H9 (cell line): Measurements from ENCODE around the gene ATP4A. TPM values are rescaled to one million over a fixed set of nuclear protein-coding genes. Genes with fewer than 3 reads are reported as not detected.

Experiments
- DNase-seq: peaks from one replicate; pipeline ENCODE4 v3.0.0-alpha.2; 2017
- H2AFZ ChIP-seq: one replicate; pipeline ENCODE4 v1.6.1; 2013; ENCODE audit warnings: mild to moderate bottlenecking, low read length, control low read depth, moderate library complexity
- H2AK5ac ChIP-seq: 2 replicates; pipeline ENCODE4 v1.6.1; 2013; ENCODE audit warnings: low read length, control low read depth, mixed read lengths; ENCODE audit not compliant: insufficient read length
- H2BK120ac ChIP-seq: one replicate; pipeline ENCODE4 v1.6.1; 2013; ENCODE audit warnings: low read depth, mild to moderate bottlenecking, low read length, control low read depth, inconsistent platforms; ENCODE audit not compliant: poor library complexity, severe bottlenecking
- H2BK12ac ChIP-seq: 2 replicates; pipeline ENCODE4 v1.6.1; 2013; ENCODE audit warnings: low read length, control low read depth, mixed read lengths, low read depth; ENCODE audit not compliant: insufficient read length
- H2BK15ac ChIP-seq: 2 replicates; pipeline ENCODE4 v1.6.1; 2013; ENCODE audit warnings: low read depth, low read length, control low read depth
- H2BK20ac ChIP-seq: one replicate; pipeline ENCODE4 v1.6.1; 2013; ENCODE audit warnings: low read depth, mild to moderate bottlenecking, low read length, control low read depth, inconsistent platforms; ENCODE audit not compliant: poor library complexity, severe bottlenecking
- H2BK5ac ChIP-seq: 2 replicates; pipeline ENCODE4 v1.6.1; 2013; ENCODE audit warnings: low read length, control low read depth, mixed read lengths; ENCODE audit not compliant: insufficient read length
- H3K14ac ChIP-seq: 2 replicates; pipeline ENCODE4 v1.6.1; 2013; ENCODE audit warnings: low read length, control low read depth; ENCODE audit not compliant: insufficient read depth
- H3K18ac ChIP-seq: 2 replicates; pipeline ENCODE4 v1.6.1; 2013; ENCODE audit warnings: low read depth, mild to moderate bottlenecking, mixed read lengths, low read length, control low read depth; ENCODE audit not compliant: insufficient read length
- H3K23ac ChIP-seq: 2 replicates; pipeline ENCODE4 v1.6.1; 2013; ENCODE audit warnings: low read length, control low read depth, mixed read lengths, low read depth; ENCODE audit not compliant: insufficient read length
- H3K23me2 ChIP-seq: 2 replicates; pipeline ENCODE4 v1.6.1; 2013; ENCODE audit warnings: low read depth, mild to moderate bottlenecking, mixed read lengths, low read length, control low read depth; ENCODE audit not compliant: insufficient read length, poor library complexity, severe bottlenecking
- H3K27ac ChIP-seq: 2 replicates; pipeline ENCODE4 v1.5.1; 2013; ENCODE audit warnings: low read length, control low read depth, mixed read lengths, low read depth; ENCODE audit not compliant: insufficient read length
- H3K27me3 ChIP-seq: 2 replicates; pipeline ENCODE4 v1.6.1; 2013; ENCODE audit warnings: low read length, control low read depth, inconsistent platforms; ENCODE audit not compliant: insufficient read depth
- H3K4ac ChIP-seq: 2 replicates; pipeline ENCODE4 v1.6.1; 2013; ENCODE audit warnings: low read depth, mild to moderate bottlenecking, control low read depth, inconsistent platforms, low read length, moderate library complexity
- H3K4me1 ChIP-seq: 2 replicates; pipeline ENCODE4 v1.6.1; 2013; ENCODE audit warnings: low read length, control low read depth, inconsistent platforms; ENCODE audit not compliant: insufficient read depth
- H3K4me2 ChIP-seq: 2 replicates; pipeline ENCODE4 v1.6.1; 2013; ENCODE audit warnings: low read length, control low read depth, mixed read lengths; ENCODE audit not compliant: insufficient read length, insufficient read depth
- H3K56ac ChIP-seq: 2 replicates; pipeline ENCODE4 v1.6.1; 2013; ENCODE audit warnings: low read depth, mild to moderate bottlenecking, mixed read lengths, low read length, control low read depth; ENCODE audit not compliant: insufficient read length
- H3K79me1 ChIP-seq: 2 replicates; pipeline ENCODE4 v1.6.1; 2013; ENCODE audit warnings: low read depth, mild to moderate bottlenecking, moderate library complexity, low read length, control low read depth, inconsistent platforms; ENCODE audit not compliant: insufficient read depth, poor library complexity, severe bottlenecking
- H3K79me2 ChIP-seq: 2 replicates; pipeline ENCODE4 v1.6.1; 2013; ENCODE audit warnings: low read length, control low read depth, inconsistent platforms; ENCODE audit not compliant: insufficient read depth
- H3K9ac ChIP-seq: 2 replicates; pipeline ENCODE4 v1.6.1; 2013; ENCODE audit warnings: low read length, control low read depth, mixed read lengths; ENCODE audit not compliant: insufficient read length; ENCODE audit errors: extremely low read depth
- H3K9me3 ChIP-seq: one replicate; pipeline ENCODE4 v1.6.1; 2013; ENCODE audit warnings: low read depth, low read length, inconsistent platforms; ENCODE audit not compliant: control insufficient read depth
- H3T11ph ChIP-seq: one replicate; pipeline ENCODE4 v1.6.1; 2013; ENCODE audit warnings: mild to moderate bottlenecking, low read length, control low read depth, inconsistent platforms
- H4K20me1 ChIP-seq: one replicate; pipeline ENCODE4 v1.6.1; 2013; ENCODE audit not compliant: control insufficient read depth, insufficient read length, insufficient read depth
- H4K5ac ChIP-seq: 2 replicates; pipeline ENCODE4 v1.6.1; 2013; ENCODE audit warnings: low read depth, mild to moderate bottlenecking, mixed read lengths, low read length, control low read depth; ENCODE audit not compliant: insufficient read length
- H4K8ac ChIP-seq: replicated peaks from 2 replicates; pipeline ENCODE4 v1.6.1; 2013; ENCODE audit warnings: low read length, control low read depth, mixed read lengths, low read depth; ENCODE audit not compliant: insufficient read length
- H4K91ac ChIP-seq: 2 replicates; pipeline ENCODE4 v1.6.1; 2013; ENCODE audit warnings: low read depth, mild to moderate bottlenecking, moderate library complexity, mixed read lengths, low read length, control low read depth; ENCODE audit not compliant: insufficient read length
- H3K27ac Mint-ChIP-seq, 3 experiments: 2 replicates in 2 of 3; 3 replicates in 1 of 3; pipeline ENCODE4 v1.8.0; 2020 to 2021; ENCODE audit warnings: mixed read lengths in 3 of 3, mild to moderate bottlenecking in 1 of 3, moderate library complexity in 1 of 3
- H3K27me3 Mint-ChIP-seq: 2 replicates; pipeline ENCODE4 v1.8.0; 2021; ENCODE audit warnings: low read depth, mild to moderate bottlenecking, moderate library complexity, mixed read lengths
- H3K36me3 Mint-ChIP-seq, 3 experiments: 2 replicates in 2 of 3; 3 replicates in 1 of 3; pipeline ENCODE4 v1.8.0; 2020 to 2021; ENCODE audit warnings: low read depth in 3 of 3, mixed read lengths in 3 of 3; ENCODE audit not compliant: insufficient read depth in 1 of 3
- H3K4me1 Mint-ChIP-seq, 2 experiments: 2 replicates each; pipeline ENCODE4 v1.8.0; 2020; ENCODE audit warnings: mixed read lengths in 2 of 2
- H3K4me3 Mint-ChIP-seq, 2 experiments: 2 replicates in 1 of 2; 3 replicates in 1 of 2; pipeline ENCODE4 v1.8.0; 2020 to 2021; ENCODE audit warnings: mild to moderate bottlenecking in 2 of 2, mixed read lengths in 2 of 2, moderate library complexity in 1 of 2
- H3K9me3 Mint-ChIP-seq, 2 experiments: 2 replicates in 1 of 2; 3 replicates in 1 of 2; pipeline ENCODE4 v1.8.0; 2020; ENCODE audit warnings: mild to moderate bottlenecking in 2 of 2, mixed read lengths in 2 of 2, moderate library complexity in 1 of 2
- WGBS: extraction: QIAGEN DNeasy Blood & Tissue Kit; methylation state at CpG from one replicate; pipeline ENCODE4 v1.1.7; 2013; ENCODE audit warnings: missing lambda C conversion rate, low lambda C conversion rate, mixed read lengths; ENCODE audit not compliant: insufficient read length; ENCODE audit errors: extremely low coverage; 5-methylcytosine and 5-hydroxymethylcytosine counted together
- total RNA-seq: library from RNA; stranded (reverse); gene quantifications from 2 replicates; pipeline ENCODE4 v1.2.1, GENCODE V29; 2021
- TF ChIP-seq, protein P1 (sequence below): fragments of 200-600 bp; sonication (generic); conservative IDR thresholded peaks from 3 replicates; pipeline ENCODE4 v1.8.0; 2021; ENCODE audit warnings: antibody characterized with exemption, mild to moderate bottlenecking

ATP4A gene
- total RNA-seq, 1 experiment from 2014 or later, result 0.24 TPM

GRCh38 chr19:35601971-35602370 is 38.5 kb upstream of the ATP4A start:
- Histone ChIP-seq H3K27ac (no peak overlapping the region), H3K9me3 (no peaks in the 10 kb centered on the region), H3K79me1 (no peaks in the 10 kb centered on the region), H3K4me1 (no peaks in the 10 kb centered on the region), H2BK12ac (no peak overlapping the region), H2BK15ac (no peak overlapping the region), H3K18ac (no peak overlapping the region), H4K8ac (no peak overlapping the region), H4K91ac (no peak overlapping the region), H3T11ph (no peak overlapping the region), H4K5ac (no peak overlapping the region), H2BK120ac (no peak overlapping the region), H3K4me2 (no peak overlapping the region), H2BK20ac (no peak overlapping the region), H3K56ac (no peak overlapping the region), H2AK5ac (no peak overlapping the region), H2BK5ac (no peak overlapping the region), H2AFZ (no peak overlapping the region), H3K23me2 (no peaks in the 10 kb centered on the region), H3K79me2 (no peaks in the 10 kb centered on the region), H3K9ac (no peak overlapping the region), H3K4ac (no peak overlapping the region), H3K14ac (no peak overlapping the region), H3K23ac (no peak overlapping the region), H4K20me1 (no peaks in the 10 kb centered on the region), H3K27me3 (no peaks in the 10 kb centered on the region)
- peaks cover 5% of the 10 kb centered on the region in 2 experiments for H3K4me1 Mint-ChIP-seq
- peaks cover 0 to 2% (median 0%) of the 10 kb centered on the region in 3 experiments; a peak in 1 of 7 replicates for H3K36me3 Mint-ChIP-seq
- TF ChIP-seq, protein P1, sequence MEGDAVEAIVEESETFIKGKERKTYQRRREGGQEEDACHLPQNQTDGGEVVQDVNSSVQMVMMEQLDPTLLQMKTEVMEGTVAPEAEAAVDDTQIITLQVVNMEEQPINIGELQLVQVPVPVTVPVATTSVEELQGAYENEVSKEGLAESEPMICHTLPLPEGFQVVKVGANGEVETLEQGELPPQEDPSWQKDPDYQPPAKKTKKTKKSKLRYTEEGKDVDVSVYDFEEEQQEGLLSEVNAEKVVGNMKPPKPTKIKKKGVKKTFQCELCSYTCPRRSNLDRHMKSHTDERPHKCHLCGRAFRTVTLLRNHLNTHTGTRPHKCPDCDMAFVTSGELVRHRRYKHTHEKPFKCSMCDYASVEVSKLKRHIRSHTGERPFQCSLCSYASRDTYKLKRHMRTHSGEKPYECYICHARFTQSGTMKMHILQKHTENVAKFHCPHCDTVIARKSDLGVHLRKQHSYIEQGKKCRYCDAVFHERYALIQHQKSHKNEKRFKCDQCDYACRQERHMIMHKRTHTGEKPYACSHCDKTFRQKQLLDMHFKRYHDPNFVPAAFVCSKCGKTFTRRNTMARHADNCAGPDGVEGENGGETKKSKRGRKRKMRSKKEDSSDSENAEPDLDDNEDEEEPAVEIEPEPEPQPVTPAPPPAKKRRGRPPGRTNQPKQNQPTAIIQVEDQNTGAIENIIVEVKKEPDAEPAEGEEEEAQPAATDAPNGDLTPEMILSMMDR, result no peak
- H3K4me3 Mint-ChIP-seq, result no peak overlapping the region
- no peak for DNase-seq
- no peak overlapping the region for H3K27ac Mint-ChIP-seq
- peaks cover 11 to 13% of the 10 kb centered on the region in 2 experiments for H3K9me3 Mint-ChIP-seq
- WGBS, result no CpG with 5 or more reads among the region's 3 CpGs
- peaks cover 31% of the 10 kb centered on the region for H3K27me3 Mint-ChIP-seq
